HG03520 (cell line): ENCODE data around the gene UBA7.
"Not testable (repeated sequence)": the region's sequence is repeated elsewhere in the genome, so short reads cannot be mapped to it uniquely, and the experiment has no call there.

Experiments used
- ATAC-seq: cut with Tn5 transposase; IDR thresholded peaks from one replicate; pipeline ENCODE4 v1.9.1; 2021; ENCODE audit warnings: mild to moderate bottlenecking, moderate library complexity; ENCODE audit not compliant: unreplicated experiment

UBA7 gene

DNA sequence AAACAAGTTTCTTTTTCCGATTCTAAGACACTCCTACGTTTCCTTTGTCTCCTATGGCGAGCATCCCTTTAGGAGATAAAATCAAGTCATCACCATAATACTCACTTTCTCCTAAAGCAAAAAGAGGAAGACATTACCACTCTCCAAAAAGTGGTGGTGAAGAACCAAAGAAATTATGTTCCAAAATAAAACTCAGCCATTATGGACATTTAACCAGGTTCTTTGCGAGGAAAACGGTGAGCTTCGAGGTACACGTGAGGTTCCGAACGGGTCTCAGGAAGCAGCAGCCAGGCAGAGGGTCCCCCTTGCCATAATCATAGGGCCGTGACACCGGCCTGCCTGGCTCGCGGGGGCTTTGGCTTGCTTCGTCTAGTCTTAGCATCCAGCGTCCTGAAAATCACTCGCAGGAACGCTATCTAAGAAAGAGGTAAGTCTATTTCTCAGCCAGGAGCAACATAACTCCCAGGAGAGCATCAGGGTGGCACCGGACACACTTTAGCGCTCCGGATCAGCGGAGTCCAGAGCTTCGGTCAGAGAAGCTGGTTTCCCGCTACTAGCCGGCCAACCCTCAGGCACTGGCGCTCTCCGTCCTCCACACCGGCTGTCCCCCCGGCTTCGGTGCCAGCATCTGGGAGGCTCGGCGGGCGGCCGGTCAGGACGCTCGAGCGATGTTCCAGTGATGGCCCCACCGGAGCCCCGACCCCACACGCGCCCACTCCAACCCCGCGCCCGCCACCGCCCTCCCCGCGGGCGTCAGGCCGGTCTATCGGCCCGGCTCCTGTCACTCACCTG lies 28.0 kb downstream of the UBA7 start:
- ATAC-seq, result peak; percentile 51

DNA sequence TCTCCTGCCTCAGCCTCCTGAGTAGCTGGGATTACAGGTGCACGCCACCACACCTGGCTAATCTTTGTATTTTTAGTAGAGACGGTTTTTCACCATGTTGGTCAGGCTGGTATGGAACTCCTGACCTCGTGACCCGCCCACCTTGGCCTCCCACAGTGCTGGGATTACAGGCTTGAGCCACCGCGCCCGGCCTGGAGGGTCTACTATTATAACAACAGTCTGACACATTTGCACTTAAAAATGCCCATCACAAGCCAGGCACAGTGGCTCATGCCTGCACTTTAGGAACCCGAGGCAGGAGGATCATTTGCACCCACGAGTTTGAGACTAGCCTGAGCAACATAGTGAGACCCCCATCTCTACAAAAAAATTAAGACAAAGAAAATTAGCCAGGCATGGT lies 31.5 kb downstream of the UBA7 start:
- ATAC-seq, result not testable (repeated sequence)

DNA sequence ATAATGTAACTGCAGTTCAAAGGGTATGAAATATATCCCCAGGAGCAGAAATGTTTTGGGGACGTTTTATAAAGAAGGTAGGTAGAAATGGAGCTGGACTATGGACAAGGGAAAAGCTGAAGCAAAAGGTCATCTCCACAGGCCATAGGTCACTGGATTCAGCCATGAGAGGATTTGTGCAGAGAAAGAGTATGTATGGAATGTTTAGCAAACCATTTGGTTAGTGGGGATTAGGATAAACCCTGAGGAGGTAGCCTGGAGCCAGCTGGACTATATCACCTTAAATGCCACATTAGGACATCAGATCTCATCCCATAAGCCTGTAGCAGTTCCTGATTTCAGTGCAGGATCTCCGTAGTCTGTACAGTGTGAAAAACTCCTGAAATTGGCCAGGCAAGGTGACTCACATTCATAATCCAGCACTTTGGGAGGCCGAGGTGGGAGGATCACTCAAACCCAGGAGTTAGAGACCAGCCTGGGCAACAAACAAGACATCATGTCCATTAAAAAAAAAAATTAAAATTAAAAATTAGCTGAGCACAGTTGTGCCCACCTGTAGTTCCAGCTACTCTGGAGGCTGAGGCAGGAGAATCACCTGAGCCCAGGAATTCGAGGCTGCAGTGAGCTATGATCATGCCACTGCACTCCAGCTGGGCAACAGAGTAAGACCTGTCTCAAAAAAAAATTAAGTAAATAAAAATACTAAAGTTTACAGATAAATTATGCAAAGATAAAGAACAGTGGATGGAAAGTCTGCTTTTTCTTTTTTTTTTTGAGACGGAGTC lies 32.1 kb downstream of the UBA7 start:
- ATAC-seq, result no peak

DNA sequence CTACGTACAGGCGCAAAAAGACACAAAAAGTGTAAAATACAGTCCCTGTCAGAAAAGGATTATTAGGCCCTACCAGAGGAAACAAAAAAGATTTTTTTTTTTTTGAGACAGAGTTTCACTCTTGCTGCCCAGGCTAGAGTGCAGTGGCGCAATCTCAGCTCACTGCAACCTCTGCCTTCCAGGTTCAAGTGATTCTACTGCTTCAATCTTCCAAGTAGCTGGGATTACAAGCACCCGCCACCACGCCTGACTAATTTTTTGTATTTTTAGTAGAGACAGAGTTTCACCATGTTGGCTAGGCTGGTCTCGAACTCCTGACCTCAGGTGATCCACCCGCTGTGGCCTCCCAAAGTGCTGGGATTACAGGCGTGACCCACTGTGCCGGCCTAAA lies 32.8 kb downstream of the UBA7 start:
- not testable (repeated sequence) for ATAC-seq

DNA sequence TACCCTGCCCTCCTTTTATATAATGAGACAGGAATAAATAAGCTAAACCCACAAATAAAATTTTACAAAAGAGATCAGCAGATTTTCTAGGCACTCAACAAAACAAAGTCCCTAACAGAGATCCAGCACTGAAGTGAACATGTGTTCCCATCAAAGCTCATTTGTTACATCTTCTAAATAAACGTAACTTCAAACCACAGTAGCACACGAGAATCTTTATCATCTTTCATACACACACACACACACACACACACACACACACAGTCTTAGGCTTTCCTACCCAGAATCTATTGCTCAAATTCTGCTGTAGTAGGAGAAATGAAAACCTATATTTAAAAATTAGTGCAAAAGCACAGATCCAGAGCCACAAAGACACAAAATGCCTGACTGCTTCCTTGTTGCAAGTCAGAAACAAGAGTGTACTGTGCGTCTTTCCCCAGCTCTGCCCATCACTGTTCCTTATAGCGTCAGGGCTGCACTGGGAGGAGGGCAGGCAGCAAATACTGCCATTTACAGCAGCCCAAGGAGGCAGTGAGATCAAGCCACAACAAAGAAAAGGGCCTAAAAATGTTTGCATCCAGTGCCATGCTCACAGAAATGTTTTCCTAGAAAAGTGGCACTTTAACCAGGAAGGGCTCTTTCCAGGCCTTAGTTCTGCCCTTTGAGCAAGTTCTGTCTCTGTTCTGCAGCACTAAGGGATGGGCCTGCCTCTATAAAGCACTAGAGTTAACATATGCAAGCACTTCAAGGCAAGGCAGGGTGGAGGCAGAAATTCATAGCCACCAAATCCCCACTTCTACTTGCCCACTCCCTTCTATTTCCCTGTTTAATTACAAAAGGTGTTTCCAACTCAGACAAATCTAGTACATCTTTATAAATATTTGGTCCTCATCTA lies 33.4 kb downstream of the UBA7 start:
- ATAC-seq, result no peak

DNA sequence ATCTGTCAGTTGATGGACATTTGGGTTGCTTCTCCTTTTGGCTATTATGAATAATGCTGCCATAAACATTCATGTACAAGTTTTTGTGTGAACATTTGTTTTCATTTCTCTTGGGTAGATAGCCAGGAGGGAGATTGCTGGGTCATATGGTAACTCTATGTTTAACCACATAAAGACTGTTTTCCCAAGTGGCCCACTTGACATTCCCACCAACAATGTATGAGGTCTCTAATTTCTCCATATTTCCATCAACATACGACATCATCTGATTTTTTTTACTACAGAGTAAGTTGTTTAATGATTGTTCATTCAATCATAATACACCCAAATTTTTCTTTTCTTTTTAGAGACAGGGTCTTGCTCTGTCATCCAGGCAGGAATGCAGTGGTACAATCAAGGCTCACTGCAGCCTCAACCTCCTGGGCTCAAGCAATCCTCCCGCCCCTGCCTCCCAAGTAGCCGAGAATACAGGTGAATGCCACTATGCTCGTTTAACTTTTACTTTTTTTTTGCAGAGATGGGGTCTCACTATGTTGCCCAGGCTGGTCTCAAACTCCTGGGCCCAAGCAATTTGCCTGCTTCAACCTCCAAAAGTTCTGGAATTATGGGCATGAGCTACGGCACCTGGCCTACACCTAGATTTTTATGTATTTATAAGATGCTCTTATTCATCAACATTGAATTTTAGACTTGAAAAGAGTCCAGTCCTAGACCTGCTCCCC lies 34.2 kb downstream of the UBA7 start:
- no peak for ATAC-seq

DNA sequence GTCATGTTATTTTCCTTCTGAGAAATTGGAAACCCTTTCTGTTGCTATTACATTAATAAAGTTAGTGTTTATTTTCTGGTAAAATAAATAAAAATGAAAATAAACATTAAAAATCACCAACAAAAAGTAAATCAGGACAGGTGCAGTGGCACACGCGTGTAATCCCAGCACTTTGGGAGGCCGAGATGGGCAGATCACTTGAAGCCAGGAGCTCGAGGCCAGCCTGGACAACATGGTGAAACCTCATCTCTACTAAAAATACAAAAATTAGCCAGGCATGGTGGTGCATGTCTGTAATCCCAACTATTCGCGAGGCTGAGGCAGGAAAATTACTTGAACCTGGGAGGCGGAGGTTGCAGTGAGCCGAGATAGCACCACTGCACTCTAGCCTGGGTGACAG lies 37.7 kb downstream of the UBA7 start:
- ATAC-seq, result not testable (repeated sequence)

DNA sequence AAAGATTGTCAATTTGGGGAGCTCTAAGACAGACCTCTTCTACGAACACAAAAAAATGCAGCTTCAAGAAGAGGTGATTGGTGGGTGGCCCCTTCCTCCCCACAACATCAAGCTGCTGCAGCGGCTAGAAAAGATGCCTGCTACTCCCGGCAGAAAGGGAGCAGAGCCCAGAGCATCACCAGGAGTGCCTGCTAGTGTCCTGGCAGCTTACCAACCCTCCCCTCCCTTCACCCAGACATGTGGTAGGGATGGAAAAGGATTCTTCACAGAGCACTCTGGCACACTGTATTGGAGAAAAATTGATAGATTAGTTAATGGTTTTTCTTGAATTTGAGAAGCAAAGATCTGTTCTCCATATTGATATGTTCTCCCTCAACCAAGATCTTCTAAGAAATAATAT lies 38.2 kb downstream of the UBA7 start:
- ATAC-seq, result no peak

DNA sequence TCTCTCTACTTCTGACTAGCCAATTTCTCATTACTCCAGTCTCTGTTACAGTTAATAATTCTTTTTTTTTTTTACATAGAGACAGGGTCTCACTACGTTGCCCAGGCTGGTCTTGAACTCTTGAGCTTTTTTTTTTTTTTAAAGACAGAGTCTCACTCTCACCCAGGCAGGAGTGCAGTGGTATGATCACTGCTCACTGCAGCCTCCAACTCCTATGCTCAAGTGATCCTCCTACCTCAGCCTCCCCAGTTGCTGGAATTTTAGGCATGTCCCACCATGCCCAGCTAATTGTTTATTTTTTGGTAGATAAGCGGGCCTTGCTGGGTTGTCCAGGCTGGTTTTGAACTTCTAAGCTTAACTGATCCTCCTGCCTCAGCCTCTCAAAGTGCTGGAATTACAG lies 41.0 kb downstream of the UBA7 start:
- ATAC-seq, result no peak

DNA sequence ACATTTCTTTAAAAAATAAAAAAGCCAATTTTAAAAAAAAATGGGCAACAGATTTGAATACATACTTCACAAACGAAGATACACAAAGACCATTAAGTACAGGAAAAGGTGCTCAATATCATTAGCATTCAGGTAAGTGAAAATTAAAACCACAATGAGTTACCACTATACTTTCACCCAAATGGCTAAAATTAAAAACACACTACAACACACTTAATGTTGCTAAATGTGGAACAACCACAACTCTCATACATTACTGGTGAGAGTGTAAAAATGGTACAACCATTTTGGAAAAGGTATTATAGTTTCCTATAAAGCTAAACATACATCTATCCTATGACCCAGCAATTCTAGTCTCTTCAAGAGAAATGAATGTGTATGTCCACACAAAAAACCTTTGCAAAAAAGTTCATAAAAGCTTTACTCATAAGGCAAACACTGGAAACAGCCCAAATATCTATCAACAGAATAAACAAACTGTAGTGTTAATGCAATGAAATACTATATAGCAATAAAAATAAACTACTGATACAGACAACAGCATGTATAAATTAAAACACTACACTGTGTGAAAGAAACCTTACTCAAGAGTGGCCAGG lies 42.3 kb downstream of the UBA7 start:
- no peak for ATAC-seq

DNA sequence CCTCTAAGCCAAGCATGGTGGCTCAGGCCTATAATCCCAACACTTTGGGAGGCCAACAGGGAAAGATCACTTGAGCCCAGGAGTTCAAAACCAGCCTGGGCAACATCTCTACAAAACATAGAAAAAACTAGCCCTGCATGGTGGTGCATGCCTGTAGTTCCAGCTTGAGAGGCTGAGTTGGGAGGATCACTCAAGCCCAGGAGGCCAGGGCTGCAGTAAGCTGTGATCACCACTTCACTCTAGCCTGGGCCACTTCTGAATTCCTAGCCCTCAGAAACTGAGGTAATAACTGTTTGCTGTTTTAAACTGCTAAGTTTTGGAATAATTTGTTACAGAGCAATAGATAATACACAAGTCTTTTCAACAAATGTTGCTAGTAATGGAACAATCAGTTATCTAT lies 43.8 kb downstream of the UBA7 start:
- no peak for ATAC-seq

DNA sequence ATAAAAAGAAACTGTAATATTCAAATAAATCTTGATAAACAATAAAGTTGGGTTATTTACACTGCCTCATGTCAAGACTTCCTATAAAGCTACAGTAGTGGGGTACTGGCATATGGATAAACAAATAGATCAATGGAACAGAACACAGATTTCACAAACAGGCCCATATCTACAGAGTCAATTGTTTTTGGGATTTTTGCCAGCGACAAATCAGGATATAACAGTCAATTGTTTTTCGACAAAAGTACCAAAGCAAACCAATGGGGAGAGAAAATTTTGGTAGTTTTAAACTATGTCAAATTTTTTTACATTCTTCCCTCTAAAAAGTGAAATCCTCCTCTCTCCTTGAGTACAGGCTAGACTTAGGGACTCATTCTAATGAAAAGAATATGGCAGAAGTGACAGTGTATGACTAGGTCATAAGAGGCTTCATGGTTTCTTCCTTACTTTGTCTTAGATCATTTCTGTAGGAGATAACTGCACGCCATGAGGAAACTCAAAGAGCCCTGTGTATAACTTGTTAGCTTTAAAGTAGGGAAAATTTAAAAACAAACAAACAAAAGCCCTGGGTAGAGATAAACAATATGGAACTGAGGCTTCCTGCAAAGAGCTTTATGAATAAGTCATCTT lies 44.4 kb downstream of the UBA7 start:
- ATAC-seq, result no peak

DNA sequence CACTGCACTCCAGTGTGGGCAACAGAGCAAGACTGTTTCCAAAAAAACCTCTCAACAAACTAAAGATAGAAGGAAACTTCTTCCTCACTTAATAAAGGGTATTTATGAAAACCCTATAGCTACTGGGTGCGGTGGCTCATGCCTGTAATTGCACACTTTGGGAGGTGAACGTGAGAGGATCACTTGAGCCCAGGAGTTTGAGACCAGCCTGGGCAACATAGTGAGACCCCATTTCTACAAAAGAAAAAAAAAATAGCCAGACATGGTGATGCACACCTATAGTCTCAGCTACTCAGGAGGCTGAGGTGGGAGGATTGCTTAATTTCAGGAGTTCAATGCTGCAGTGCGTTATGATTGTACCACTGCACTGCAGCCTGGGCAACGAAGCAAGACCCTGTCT lies 49.8 kb downstream of the UBA7 start:
- no peak for ATAC-seq

DNA sequence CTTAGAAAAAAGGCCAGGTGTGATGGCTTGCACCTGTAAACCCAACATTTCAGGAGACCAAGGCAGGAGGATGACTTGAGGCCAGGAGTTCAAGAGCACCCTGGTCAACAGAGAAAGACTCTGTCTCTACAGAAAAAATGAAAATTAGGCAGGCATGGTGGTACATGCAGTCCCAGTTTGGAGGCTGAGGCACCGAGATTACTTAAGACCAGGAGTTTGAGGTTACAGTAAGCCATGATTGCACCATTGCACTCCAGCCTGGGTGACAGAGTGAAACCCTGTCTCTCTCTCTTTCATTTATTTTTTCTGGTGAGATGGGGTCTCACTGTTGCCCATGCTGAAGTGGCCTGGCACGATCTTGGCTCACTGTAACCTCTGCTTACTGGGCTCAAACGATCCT lies 52.1 kb downstream of the UBA7 start:
- no peak for ATAC-seq

DNA sequence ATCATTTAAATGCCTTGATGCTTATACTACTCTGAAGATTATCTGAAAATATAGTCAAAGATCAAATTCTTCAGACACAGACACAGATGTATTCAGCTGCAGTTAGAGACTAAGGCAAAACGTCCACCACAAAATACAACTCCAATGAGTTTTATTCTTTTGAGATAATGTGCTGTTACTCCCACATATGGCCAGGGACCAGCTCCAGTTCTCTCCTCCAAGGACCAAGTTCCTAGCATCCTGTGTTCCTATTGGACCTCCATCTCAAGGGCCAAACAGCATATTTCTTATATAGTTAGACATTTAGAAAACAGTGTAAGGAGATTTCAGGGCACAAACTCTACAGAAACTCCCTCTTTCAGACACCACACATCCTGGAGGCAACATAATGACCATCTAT lies 54.5 kb downstream of the UBA7 start:
- no peak for ATAC-seq

DNA sequence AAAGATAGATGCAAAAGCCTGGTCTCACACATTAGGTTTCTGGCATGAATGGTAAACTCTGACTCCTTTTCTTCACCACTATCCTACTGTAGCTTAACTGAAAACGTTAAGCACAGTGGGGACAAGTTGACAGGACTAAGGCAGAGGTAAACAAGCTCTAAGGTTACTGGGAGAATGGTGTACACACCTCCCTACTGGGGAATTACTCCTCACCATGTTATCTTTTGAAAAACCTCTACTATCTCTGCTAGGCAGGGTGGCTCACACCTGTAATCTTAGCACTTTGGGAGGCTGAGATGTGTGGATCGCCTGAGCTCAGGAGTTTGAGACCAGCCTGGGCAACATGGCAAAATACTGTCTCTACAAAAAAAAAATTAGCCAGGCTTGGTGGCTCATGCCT lies 56.6 kb downstream of the UBA7 start:
- no peak for ATAC-seq

DNA sequence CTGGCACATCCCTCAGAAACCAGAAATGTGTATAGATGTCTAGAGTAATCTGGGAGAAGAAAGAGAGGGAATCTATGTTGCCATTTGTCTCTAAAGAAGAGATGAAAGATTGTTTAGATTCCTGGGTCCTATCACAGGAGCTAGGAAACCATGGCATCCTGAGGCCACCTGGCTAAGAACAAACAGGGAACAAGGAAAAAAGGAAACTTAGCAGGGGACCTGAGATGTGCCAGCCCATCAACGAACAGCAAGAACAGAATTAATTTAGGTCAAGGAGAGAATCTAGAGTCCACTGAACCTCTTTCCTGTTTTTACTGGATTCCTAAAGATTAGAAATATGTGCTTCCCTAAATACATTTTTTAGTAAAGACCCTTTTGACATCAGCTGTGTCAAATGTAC lies 57.7 kb downstream of the UBA7 start:
- no peak for ATAC-seq
